T-cell (primary cell): ENCODE data around the gene TACO1. TPM values are rescaled to one million over a fixed set of nuclear protein-coding genes. Genes with fewer than 3 reads are reported as not detected.

Experiments
- ATAC-seq, 4 experiments: fragments of 200-7000 bp in 3 of 4; fragments of 150-1000 bp in 1 of 4; cut with Tn5 transposase; replicated peaks in 1 of 4; 1 replicate in 3 of 4; 2 replicates in 1 of 4; pipeline ENCODE4 v1.10.0; 2021; ENCODE audit warnings: moderate library complexity in 3 of 4, mild to moderate bottlenecking in 2 of 4, moderate number of reproducible peaks in 1 of 4
- CTCF ChIA-PET, 2 donors: fragments of 300-600 bp; sonication (Branson Sonifier 250); formaldehyde crosslinking; loops; one replicate each; lab custom pipeline; 2022; ENCODE audit warnings: antibody characterized with exemption in 2 of 2; lab: Charles Lee
- POLR2A ChIA-PET, 2 donors: fragments of 300-600 bp; sonication (Branson Sonifier 250); formaldehyde crosslinking; loops; one replicate each; lab custom pipeline; 2022; ENCODE audit warnings: antibody characterized with exemption in 2 of 2; lab: Charles Lee
- DNase-seq, 35 experiments: peaks; one replicate each; pipeline versions ENCODE4 v3.0.0 to v3.0.0-alpha.2; 2013 to 2023
- H3K27ac ChIP-seq: one replicate; pipeline ENCODE4 v1.5.1; 2013; ENCODE audit warnings: low read length
- H3K27me3 ChIP-seq, 2 experiments: replicated peaks in 1 of 2; 1 replicate in 1 of 2; 2 replicates in 1 of 2; pipeline versions ENCODE4 v1.6.1 to v1.7.0; 2013; ENCODE audit warnings: low read length in 1 of 2, mixed read lengths in 1 of 2; ENCODE audit not compliant: control insufficient read depth in 2 of 2, insufficient read depth in 2 of 2; ENCODE audit errors: extremely low read depth in 1 of 2
- H3K36me3 ChIP-seq, 2 donors: 1 replicate in 1 of 2; 2 replicates in 1 of 2; pipeline versions ENCODE4 v1.6.1 to v1.7.0; 2013; ENCODE audit warnings: low read length in 1 of 2; ENCODE audit not compliant: control insufficient read depth in 2 of 2, insufficient read depth in 1 of 2; ENCODE audit errors: extremely low read depth in 1 of 2
- H3K4me1 ChIP-seq, 2 experiments: 1 replicate in 1 of 2; 2 replicates in 1 of 2; pipeline versions ENCODE4 v1.6.1 to v1.7.0; 2013; ENCODE audit warnings: low read length in 2 of 2, mixed read lengths in 1 of 2; ENCODE audit not compliant: insufficient read depth in 2 of 2, control insufficient read depth in 1 of 2; ENCODE audit errors: extremely low read depth in 1 of 2
- H3K4me3 ChIP-seq, 2 donors: 1 replicate in 1 of 2; 2 replicates in 1 of 2; pipeline versions ENCODE4 v1.5.1 to v1.7.0; 2013; ENCODE audit warnings: mild to moderate bottlenecking in 2 of 2, low read length in 1 of 2, moderate library complexity in 1 of 2; ENCODE audit not compliant: control insufficient read depth in 1 of 2; ENCODE audit errors: extremely low read depth in 1 of 2
- H3K9me3 ChIP-seq: 2 replicates; pipeline ENCODE4 v1.7.0; 2013
- H3K27ac Mint-ChIP-seq, 2 donors: one replicate each; pipeline ENCODE4 v1.8.0; 2020 to 2021; ENCODE audit warnings: mild to moderate bottlenecking in 2 of 2, mixed read lengths in 2 of 2
- H3K27me3 Mint-ChIP-seq, 2 donors: one replicate each; pipeline ENCODE4 v1.8.0; 2021 to 2022; ENCODE audit warnings: mixed read lengths in 2 of 2
- H3K36me3 Mint-ChIP-seq: one replicate; pipeline ENCODE4 v1.8.0; 2021; ENCODE audit warnings: mixed read lengths
- H3K4me1 Mint-ChIP-seq, 3 donors: one replicate each; pipeline ENCODE4 v1.8.0; 2020 to 2022; ENCODE audit warnings: mixed read lengths in 3 of 3, mild to moderate bottlenecking in 1 of 3
- H3K4me3 Mint-ChIP-seq, 3 donors: one replicate each; pipeline ENCODE4 v1.8.0; 2020 to 2022; ENCODE audit warnings: mild to moderate bottlenecking in 3 of 3, mixed read lengths in 3 of 3, moderate library complexity in 3 of 3
- H3K9me3 Mint-ChIP-seq, 3 donors: one replicate each; pipeline ENCODE4 v1.8.0; 2020 to 2022; ENCODE audit warnings: mixed read lengths in 3 of 3
- WGBS: methylation state at CpG from one replicate; pipeline ENCODE4 v1.1.5; 2013; ENCODE audit warnings: missing lambda C conversion rate; ENCODE audit not compliant: insufficient coverage; 5-methylcytosine and 5-hydroxymethylcytosine counted together
- total RNA-seq, 35 experiments: library from RNA in 6 of 35; stranded (reverse) in 6 of 35; fragments of 120-200 nt in 1 of 35; gene quantifications; one replicate each; pipeline versions ENCODE4 v1.2.1 to v1.2.4 and lab custom pipeline; 2013 to 2026

Gene TACO1
- total RNA-seq, 5 donors from 2014 or later (not counting 1 experiment from before 2014, with no cell fraction given): 10.9 to 20.5 (median 18.8) TPM

GRCh38 chr17:63609816-63610573 lies 9.3 kb downstream of the TACO1 start:
- no peaks in the 10 kb centered on the region for H3K27me3 Mint-ChIP-seq
- ATAC-seq: peak in 1 of 4 experiments; percentile 39
- H3K4me3 Mint-ChIP-seq: peak overlapping the region; percentile 37 to 64 (median 46)
- H3K4me1 Mint-ChIP-seq: peaks cover 32 to 36% (median 32%) of the 10 kb centered on the region in 3 donors
- H3K36me3 Mint-ChIP-seq: peaks cover 49% of the 10 kb centered on the region
- Histone ChIP-seq H3K27ac (peak overlapping the region; percentile 73), H3K4me1 (peaks cover 12 to 26% of the 10 kb centered on the region in 2 experiments), H3K4me3 (no peak overlapping the region), H3K36me3 (peaks cover 16 to 39% of the 10 kb centered on the region in 2 donors), H3K9me3 (no peaks in the 10 kb centered on the region), H3K27me3 (no peaks in the 10 kb centered on the region)
- ChIA-PET CTCF (interaction anchor here in 1 of 2 donors (1.7 to 3.2 kb wide), 2 partner anchors 12 to 58 kb away, joined by 4 to 19 read pairs; partner anchors contain the start of gene MAP3K3), POLR2A (interaction anchor here in 1 of 2 donors (0.6 to 0.8 kb wide), 2 partner anchors 8 to 166 kb away, joined by 4 to 7 read pairs; no protein-coding TSS in a partner anchor)
- peak in 15 of 35 experiments; percentile 10 to 48 (median 31) for DNase-seq
- 40% methylated on average over 1 of the region's 6 CpGs for WGBS
- H3K9me3 Mint-ChIP-seq: no peaks in the 10 kb centered on the region
- peak overlapping the region; percentile 95 to 97 for H3K27ac Mint-ChIP-seq

GRCh38 chr17:63610854-63611253 lies 10.2 kb downstream of the TACO1 start:
- ATAC-seq: no peak
- no peaks in the 10 kb centered on the region for H3K27me3 ChIP-seq
- ChIA-PET CTCF (interaction anchor here (0.7 to 3.2 kb wide), 9 partner anchors 11 to 206 kb away, joined by 3 to 27 read pairs (median 13); partner anchors contain the start of gene MAP3K3 (in 1 of the 2)), POLR2A (interaction anchor here in 1 of 2 donors (0.6 to 0.8 kb wide), 2 partner anchors 8 to 167 kb away, joined by 4 to 7 read pairs; no protein-coding TSS in a partner anchor)
- WGBS: 95% methylated on average over 4 of the region's 10 CpGs
- peaks cover 32 to 34% (median 32%) of the 10 kb centered on the region in 3 donors for H3K4me1 Mint-ChIP-seq
- no peaks in the 10 kb centered on the region for H3K9me3 Mint-ChIP-seq
- no peaks in the 10 kb centered on the region for H3K9me3 ChIP-seq
- peaks cover 12 to 26% of the 10 kb centered on the region in 2 experiments for H3K4me1 ChIP-seq
- DNase-seq: no peak
- H3K36me3 ChIP-seq: peaks cover 11 to 31% of the 10 kb centered on the region in 2 donors
- H3K27ac ChIP-seq: peak overlapping the region; percentile 73
- peak overlapping the region; percentile 95 to 97 for H3K27ac Mint-ChIP-seq
- H3K36me3 Mint-ChIP-seq: peaks cover 40% of the 10 kb centered on the region
- no peak overlapping the region for H3K4me3 ChIP-seq
- H3K4me3 Mint-ChIP-seq: peak overlapping the region; percentile 21 to 64 (median 31)
- no peaks in the 10 kb centered on the region for H3K27me3 Mint-ChIP-seq

GRCh38 chr17:63611354-63611753 lies 10.7 kb downstream of the TACO1 start:
- H3K27ac ChIP-seq: peak overlapping the region; percentile 73
- no peaks in the 10 kb centered on the region for H3K9me3 ChIP-seq
- WGBS: 0% methylated on average over 1 of the region's 3 CpGs
- no peaks in the 10 kb centered on the region for H3K27me3 ChIP-seq
- no peak overlapping the region for H3K4me3 ChIP-seq
- H3K9me3 Mint-ChIP-seq: no peaks in the 10 kb centered on the region
- H3K36me3 Mint-ChIP-seq: peaks cover 35% of the 10 kb centered on the region
- H3K27ac Mint-ChIP-seq: peak overlapping the region; percentile 95 to 97
- peaks cover 12 to 26% of the 10 kb centered on the region in 2 experiments for H3K4me1 ChIP-seq
- DNase-seq: peak in 10 of 35 experiments; percentile 2 to 38 (median 15)
- ChIA-PET POLR2A (interaction anchor here in 1 of 2 donors (0.6 to 1.1 kb wide), 3 partner anchors 14 to 1626 kb away, joined by 3 read pairs; no protein-coding TSS in a partner anchor), CTCF (interaction anchor here (0.6 to 3.2 kb wide), 26 partner anchors 10 to 207 kb away, joined by 3 to 27 read pairs (median 4); partner anchors contain the start of genes ACE (in 1 of the 2), CYB561 (in 1 of the 2) and MAP3K3 (in 1 of the 2))
- peak; percentile 23 to 58 (median 44) for ATAC-seq
- H3K4me3 Mint-ChIP-seq: peak overlapping the region in 2 of 3 donors; percentile 29 to 64
- peaks cover 6 to 26% of the 10 kb centered on the region in 2 donors for H3K36me3 ChIP-seq
- H3K27me3 Mint-ChIP-seq: no peaks in the 10 kb centered on the region
- peaks cover 32 to 34% (median 32%) of the 10 kb centered on the region in 3 donors for H3K4me1 Mint-ChIP-seq

- WGBS: 100% methylated on average over 1 of the region's 2 CpGs
- no peaks in the 10 kb centered on the region for H3K9me3 ChIP-seq
- H3K36me3 ChIP-seq: peaks cover 0 to 3% of the 10 kb centered on the region in 2 donors
- H3K27ac ChIP-seq: no peak overlapping the region
- ATAC-seq: no peak
- no peaks in the 10 kb centered on the region for H3K9me3 Mint-ChIP-seq
- no peak overlapping the region for H3K27ac Mint-ChIP-seq
- DNase-seq: no peak
- H3K36me3 Mint-ChIP-seq: peaks cover 16% of the 10 kb centered on the region
- H3K4me1 Mint-ChIP-seq: peaks cover 29 to 32% (median 29%) of the 10 kb centered on the region in 3 donors
- no peak overlapping the region for H3K4me3 ChIP-seq
- CTCF ChIA-PET: interaction anchor here in 1 of 2 donors (2.8 kb wide), 1 partner anchor 97 kb away, joined by 10 read pairs; no protein-coding TSS in a partner anchor
- POLR2A ChIA-PET: no interaction called here
- H3K4me1 ChIP-seq: peaks cover 12 to 26% of the 10 kb centered on the region in 2 experiments
- H3K4me3 Mint-ChIP-seq: no peak overlapping the region
- no peaks in the 10 kb centered on the region for H3K27me3 Mint-ChIP-seq
- no peaks in the 10 kb centered on the region for H3K27me3 ChIP-seq
Measured at GRCh38 chr17:63613663-63614062, 13.0 kb downstream of the TACO1 start.

- Mint-ChIP-seq H3K27me3 (no peaks in the 10 kb centered on the region), H3K27ac (peak overlapping the region; percentile 69 to 89), H3K4me1 (peaks cover 35 to 38% (median 37%) of the 10 kb centered on the region in 3 donors), H3K9me3 (no peaks in the 10 kb centered on the region), H3K36me3 (no peaks in the 10 kb centered on the region), H3K4me3 (peak overlapping the region; percentile 85 to 99 (median 89))
- Histone ChIP-seq H3K4me1 (peaks cover 11 to 22% of the 10 kb centered on the region in 2 experiments), H3K27ac (peak overlapping the region; percentile 67), H3K9me3 (no peaks in the 10 kb centered on the region), H3K36me3 (no peaks in the 10 kb centered on the region), H3K27me3 (no peaks in the 10 kb centered on the region), H3K4me3 (peak overlapping the region; percentile 45 to 80)
- WGBS: 0% methylated on average over 6 of the region's 10 CpGs
- no peak for ATAC-seq
- POLR2A ChIA-PET: no interaction called here
- DNase-seq: no peak
- CTCF ChIA-PET: interaction anchor here in 1 of 2 donors (0.6 to 2.3 kb wide), 4 partner anchors 10 to 176 kb away, joined by 5 to 19 read pairs (median 9); partner anchors contain the start of genes CYB561 and STRADA
Measured at GRCh38 chr17:63621229-63621683, 20.6 kb downstream of the TACO1 start.
